AG04449 (cell line): ENCODE results near the gene AP3S2.
"Not testable (repeated sequence)": the region's sequence is repeated elsewhere in the genome, so short reads cannot be mapped to it uniquely, and the experiment has no call there.

Source experiments
- CTCF ChIA-PET: fragments of 350-600 bp; formaldehyde crosslinking; extraction: SDS; loops from one replicate; lab custom pipeline; 2021; ENCODE audit warnings: antibody characterized with exemption; lab: Yijun Ruan, JAX
- POLR2A ChIA-PET: fragments of 400-600, 350-600 bp; formaldehyde crosslinking; extraction: SDS; loops from one replicate; lab custom pipeline; 2020; ENCODE audit warnings: antibody characterized with exemption, inconsistent platforms; lab: Yijun Ruan, JAX
- DNase-seq: peaks from one replicate; pipeline ENCODE4 v3.0.0-alpha.2; 2010; ENCODE audit warnings: low read depth, low spot score
- H3K4me3 ChIP-seq: 2 replicates; pipeline ENCODE4 v1.5.1; 2011; ENCODE audit warnings: low read depth, mild to moderate bottlenecking, control low read depth, low read length
- TF ChIP-seq, protein P1 (sequence below): IDR thresholded peaks from one replicate; pipeline ENCODE4 v1.5.1; 2011; ENCODE audit warnings: mild to moderate bottlenecking, moderate library complexity, low read length, control low read depth, inconsistent platforms; ENCODE audit not compliant: insufficient read depth; ENCODE audit errors: missing control alignments

AP3S2 gene

DNA sequence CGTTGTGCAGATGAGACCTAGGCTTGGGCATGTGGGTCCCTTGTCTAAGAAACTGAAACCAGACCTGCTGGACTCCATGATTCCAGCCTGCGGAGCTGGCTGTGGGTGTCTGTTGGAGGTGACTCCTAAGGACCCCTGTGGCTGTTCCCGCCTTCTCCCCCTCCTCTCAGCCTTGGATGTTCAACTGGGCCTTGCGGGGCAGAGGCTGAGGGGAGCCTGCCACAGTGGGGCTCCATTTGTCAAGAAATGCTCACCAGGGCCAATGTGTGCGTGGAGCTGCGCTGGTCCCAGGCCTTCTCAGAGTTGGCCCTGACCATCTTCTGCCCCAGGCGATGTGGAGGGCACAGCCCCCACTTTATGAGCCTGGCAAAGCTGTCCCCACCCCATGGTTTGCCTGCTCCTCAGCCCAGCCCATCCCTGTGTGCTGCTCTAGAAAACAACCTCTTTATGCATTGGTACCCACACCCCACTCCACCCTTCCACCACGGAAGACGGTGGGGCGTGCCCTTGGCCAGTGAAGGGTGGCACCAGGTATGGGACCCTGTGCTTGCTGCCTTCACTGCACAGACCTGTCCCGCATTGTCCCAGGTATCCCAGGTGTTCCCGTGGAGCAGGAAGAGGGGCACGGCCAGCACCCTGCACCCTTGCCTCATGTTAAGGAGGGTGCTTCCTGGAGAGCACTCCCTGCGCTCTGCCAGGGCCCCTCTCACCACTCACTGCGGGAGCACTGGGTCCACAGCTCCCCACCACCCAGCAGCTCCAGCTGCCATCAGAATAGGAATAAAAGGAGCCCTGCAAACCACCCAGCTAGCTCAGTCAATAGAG is 109.7 kb downstream of the AP3S2 start:
- POLR2A ChIA-PET: no interaction called here
- CTCF ChIA-PET: interaction anchor here (0.7 to 2.2 kb wide), 4 partner anchors 10 to 55 kb away, joined by 3 to 10 read pairs (median 3); no protein-coding TSS in a partner anchor
- TF ChIP-seq, protein P1, sequence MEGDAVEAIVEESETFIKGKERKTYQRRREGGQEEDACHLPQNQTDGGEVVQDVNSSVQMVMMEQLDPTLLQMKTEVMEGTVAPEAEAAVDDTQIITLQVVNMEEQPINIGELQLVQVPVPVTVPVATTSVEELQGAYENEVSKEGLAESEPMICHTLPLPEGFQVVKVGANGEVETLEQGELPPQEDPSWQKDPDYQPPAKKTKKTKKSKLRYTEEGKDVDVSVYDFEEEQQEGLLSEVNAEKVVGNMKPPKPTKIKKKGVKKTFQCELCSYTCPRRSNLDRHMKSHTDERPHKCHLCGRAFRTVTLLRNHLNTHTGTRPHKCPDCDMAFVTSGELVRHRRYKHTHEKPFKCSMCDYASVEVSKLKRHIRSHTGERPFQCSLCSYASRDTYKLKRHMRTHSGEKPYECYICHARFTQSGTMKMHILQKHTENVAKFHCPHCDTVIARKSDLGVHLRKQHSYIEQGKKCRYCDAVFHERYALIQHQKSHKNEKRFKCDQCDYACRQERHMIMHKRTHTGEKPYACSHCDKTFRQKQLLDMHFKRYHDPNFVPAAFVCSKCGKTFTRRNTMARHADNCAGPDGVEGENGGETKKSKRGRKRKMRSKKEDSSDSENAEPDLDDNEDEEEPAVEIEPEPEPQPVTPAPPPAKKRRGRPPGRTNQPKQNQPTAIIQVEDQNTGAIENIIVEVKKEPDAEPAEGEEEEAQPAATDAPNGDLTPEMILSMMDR: no peak
- no peak overlapping the region for H3K4me3 ChIP-seq
- no peak for DNase-seq

DNA sequence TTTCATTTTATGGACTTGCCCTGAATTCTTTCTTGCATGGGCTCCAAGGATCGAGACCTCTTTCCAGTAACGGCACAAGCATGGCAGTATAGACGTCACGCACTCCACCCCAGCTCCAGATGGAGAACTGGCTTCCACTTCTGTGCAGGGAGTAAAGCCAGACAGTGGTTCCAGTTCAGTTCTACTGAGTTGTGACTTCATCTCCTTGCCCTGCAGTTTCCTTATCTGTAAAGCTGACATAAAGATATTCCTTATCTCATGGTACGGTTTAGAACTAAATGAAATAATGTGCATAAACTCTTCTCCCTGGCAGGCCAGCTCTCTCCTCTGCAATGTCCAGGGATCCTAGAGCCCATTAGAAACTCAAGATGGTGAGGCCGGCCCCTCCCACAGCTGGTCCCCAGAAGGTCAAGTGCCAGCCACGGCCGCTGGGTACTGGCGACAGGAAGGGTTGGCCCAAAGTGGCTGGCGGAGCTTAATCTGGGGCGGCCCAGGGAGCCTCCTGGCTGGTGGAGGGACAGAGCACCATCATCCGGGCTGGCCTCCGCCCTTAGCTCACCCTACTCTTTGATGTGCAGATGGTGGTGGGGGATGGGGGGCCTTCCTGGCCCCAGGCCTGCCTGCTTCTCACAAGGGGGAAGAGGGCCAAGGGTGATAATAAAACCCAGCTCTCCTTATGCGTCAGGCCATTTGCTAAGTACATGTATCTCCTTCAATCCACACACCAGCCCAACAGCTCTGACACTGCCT is 110.5 kb downstream of the AP3S2 start:
- ChIA-PET CTCF (interaction anchor here (0.7 to 2.2 kb wide), 7 partner anchors 10 to 94 kb away, joined by 3 to 10 read pairs (median 3); no protein-coding TSS in a partner anchor), POLR2A (interaction anchor here (0.8 kb wide), 1 partner anchor 16 kb away, joined by 3 read pairs; no protein-coding TSS in a partner anchor)
- DNase-seq: no peak
- TF ChIP-seq, protein P1: no peak
- H3K4me3 ChIP-seq: no peak overlapping the region

DNA sequence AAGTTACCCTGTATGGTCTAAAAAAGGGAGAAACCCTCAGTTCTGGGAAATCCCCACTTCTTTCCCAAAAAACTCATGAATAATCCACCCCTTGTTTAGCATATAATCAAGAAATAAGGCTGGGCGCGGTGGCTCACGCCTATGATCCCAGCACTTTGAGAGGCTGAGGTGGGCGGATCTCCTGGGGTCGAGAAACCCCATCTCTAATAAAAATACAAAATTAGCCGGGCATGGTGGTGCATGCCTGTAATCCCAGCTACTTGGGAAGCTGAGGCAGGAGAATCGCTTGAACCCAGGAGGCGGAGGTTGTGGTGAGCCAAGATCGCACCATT is 111.2 kb downstream of the AP3S2 start:
- DNase-seq, H3K4me3 ChIP-seq: not testable (repeated sequence)
- CTCF ChIA-PET: interaction anchor here (1.0 to 2.2 kb wide), 4 partner anchors 19 to 92 kb away, joined by 3 to 10 read pairs (median 6); no protein-coding TSS in a partner anchor
- POLR2A ChIA-PET: interaction anchor here (0.8 kb wide), 1 partner anchor 16 kb away, joined by 3 read pairs; no protein-coding TSS in a partner anchor

DNA sequence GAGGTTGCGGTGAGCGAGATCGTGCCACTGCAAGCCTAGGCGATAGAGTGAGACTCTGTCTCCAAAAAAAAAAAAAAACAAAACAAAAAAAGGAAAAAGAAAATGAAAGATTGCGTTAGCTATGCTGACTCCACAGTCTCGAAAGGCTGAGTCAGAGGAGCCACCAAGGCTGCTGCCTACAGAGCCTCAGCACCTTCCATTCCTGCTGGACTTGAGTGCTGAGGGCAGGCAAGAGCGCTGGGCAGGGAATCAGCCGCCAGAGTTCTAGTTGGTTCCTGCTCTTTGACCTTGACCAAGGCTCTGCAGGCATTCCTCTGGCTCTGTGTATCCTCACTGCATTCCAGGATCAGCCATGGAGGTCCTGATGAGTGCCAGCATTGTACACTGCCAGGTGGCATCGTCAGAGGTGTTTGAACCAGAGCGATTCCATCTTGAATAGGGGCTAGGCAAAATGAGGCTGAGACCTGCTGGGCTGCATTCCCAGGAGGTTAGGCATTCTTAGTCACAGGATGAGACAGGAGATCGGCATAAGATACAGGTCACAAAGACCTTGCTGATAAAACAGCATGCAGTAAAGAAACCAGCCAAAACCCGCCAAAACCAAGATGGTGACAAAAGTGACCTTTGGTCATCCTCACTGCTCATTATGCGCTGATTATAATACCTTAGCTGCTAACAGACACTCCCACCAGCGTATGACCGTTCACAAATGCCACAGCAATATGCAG is 111.7 kb downstream of the AP3S2 start:
- CTCF ChIA-PET: interaction anchor here (1.0 to 2.2 kb wide), 6 partner anchors 12 to 93 kb away, joined by 3 to 10 read pairs (median 6); no protein-coding TSS in a partner anchor
- POLR2A ChIA-PET: no interaction called here
- TF ChIP-seq, protein P1: no peak
- DNase-seq: no peak
- no peak overlapping the region for H3K4me3 ChIP-seq

DNA sequence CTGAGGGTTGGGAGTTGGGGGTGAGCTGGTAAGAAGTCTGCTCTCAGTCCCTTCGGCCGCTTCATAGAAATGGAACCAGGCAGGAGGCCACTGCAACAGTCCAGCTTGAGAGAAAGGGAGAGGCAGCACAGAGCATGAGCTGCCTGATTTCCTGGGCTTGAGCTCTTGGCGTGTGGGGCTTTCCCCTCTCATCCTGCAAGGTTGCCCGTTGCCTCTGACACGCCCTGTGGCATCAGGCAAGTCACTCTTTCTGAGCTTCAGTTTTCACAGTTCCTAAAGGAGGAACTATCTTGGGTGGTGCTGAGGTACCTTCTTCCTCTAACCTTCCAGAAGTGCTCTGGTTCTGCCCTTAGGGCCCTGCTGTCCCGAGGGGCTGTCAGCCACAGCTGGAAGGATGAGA is 112.7 kb downstream of the AP3S2 start:
- ChIA-PET CTCF (interaction anchor here (0.8 to 1.7 kb wide), 4 partner anchors 13 to 94 kb away, joined by 3 to 7 read pairs (median 5); no protein-coding TSS in a partner anchor), POLR2A (no interaction called here)
- DNase-seq: no peak
- TF ChIP-seq, protein P1: no peak
- no peak overlapping the region for H3K4me3 ChIP-seq

DNA sequence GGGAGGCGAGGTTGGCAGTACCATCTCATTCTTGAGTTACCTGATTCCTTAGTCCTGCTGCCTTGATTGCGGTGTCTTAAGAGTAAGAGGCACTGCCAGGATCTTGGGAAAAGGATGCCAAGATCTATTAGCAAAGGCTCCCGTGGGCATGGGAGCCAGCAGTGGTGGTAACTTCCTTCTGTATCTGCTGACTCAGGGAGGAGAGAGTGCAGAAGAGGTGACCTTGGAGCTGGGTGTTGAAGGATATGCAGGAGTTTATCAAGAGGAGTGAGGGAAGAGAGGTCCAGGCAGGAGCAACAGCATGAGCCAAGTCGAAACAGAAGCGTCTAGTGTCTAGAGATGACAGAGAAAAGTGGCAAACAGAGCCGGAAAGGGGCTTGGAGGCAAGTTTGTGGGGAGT is 113.2 kb downstream of the AP3S2 start:
- ChIA-PET CTCF (interaction anchor here (0.8 to 1.7 kb wide), 4 partner anchors 14 to 94 kb away, joined by 3 to 7 read pairs (median 5); no protein-coding TSS in a partner anchor), POLR2A (no interaction called here)
- TF ChIP-seq, protein P1: no peak
- H3K4me3 ChIP-seq: no peak overlapping the region
- DNase-seq: no peak
